ENCODE measurements around the gene ARID1B. TPM values are rescaled to one million over a fixed set of nuclear protein-coding genes. Genes with fewer than 3 reads are reported as not detected.
"Not testable (repeated sequence)": the region's sequence is repeated elsewhere in the genome, so short reads cannot be mapped to it uniquely, and the experiment has no call there.

ARID1B gene
- total RNA-seq, 1 donor from 2014 or later = 248 TPM

DNA sequence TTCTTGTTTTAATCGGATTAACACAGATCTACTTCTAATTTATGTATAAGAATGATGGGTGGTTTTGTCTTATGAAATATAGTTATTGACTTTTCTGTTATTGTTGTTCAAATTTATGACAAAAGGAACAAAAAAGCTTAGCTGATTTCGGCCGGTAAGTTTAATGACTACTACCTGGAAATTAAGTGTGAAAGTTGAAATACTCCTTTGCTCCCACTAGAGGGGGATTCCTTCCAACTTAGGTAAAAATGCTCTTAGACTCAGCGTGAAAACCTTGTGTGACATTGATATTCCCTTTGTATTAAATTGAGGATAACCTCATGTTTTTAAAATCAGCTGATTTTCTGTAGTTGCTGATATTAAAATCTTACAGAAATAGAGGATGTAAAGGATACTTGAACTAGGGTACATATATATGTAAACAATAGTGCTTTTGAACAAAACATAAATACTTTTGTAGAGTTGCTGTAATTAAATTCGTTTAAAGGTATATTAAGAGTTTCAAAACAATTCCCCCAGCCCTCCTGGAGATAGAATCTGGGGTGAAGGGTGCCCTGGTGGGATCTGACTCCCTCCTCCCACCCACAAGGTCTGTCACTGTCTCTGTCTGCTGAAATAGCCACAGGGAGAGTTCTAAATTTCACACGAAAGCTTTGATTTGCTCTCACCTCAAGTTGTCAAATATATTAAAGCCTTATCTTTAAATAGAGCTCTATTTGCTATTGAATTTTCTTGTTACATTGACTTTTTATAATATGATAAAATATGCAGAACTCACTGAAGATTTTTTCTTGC is 257.5 kb downstream of the ARID1B start:
- peaks cover 39% of the 10 kb centered on the region for H3K4me1 Mint-ChIP-seq
- TF ChIP-seq, protein P1, sequence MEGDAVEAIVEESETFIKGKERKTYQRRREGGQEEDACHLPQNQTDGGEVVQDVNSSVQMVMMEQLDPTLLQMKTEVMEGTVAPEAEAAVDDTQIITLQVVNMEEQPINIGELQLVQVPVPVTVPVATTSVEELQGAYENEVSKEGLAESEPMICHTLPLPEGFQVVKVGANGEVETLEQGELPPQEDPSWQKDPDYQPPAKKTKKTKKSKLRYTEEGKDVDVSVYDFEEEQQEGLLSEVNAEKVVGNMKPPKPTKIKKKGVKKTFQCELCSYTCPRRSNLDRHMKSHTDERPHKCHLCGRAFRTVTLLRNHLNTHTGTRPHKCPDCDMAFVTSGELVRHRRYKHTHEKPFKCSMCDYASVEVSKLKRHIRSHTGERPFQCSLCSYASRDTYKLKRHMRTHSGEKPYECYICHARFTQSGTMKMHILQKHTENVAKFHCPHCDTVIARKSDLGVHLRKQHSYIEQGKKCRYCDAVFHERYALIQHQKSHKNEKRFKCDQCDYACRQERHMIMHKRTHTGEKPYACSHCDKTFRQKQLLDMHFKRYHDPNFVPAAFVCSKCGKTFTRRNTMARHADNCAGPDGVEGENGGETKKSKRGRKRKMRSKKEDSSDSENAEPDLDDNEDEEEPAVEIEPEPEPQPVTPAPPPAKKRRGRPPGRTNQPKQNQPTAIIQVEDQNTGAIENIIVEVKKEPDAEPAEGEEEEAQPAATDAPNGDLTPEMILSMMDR (IDR thresholded peaks at IDR 0.05) = no peak
- peak; percentile 64 for ATAC-seq (ENCODE audit: low read depth)
- ChIA-PET CTCF (interaction anchor here (0.7 to 1.6 kb wide), 13 partner anchors 9 to 150 kb away, joined by 3 to 8 read pairs (median 3); no protein-coding TSS in a partner anchor), POLR2A (interaction anchor here (0.5 to 2.0 kb wide), 3 partner anchors 9 to 240 kb away, joined by 4 to 5 read pairs (median 4); no protein-coding TSS in a partner anchor)
- H3K36me3 Mint-ChIP-seq (ENCODE audit: low read depth) = peaks cover 9% of the 10 kb centered on the region
- peak overlapping the region; percentile 61 for H3K4me3 Mint-ChIP-seq
- intact Hi-C loops (cut with micrococcal nuclease) = loop anchor here (1.0 to 5.0 kb wide), 6 partner anchors 12 to 1707 kb away; no protein-coding TSS in a partner anchor
- no peaks in the 10 kb centered on the region for H3K27me3 Mint-ChIP-seq
- no peaks in the 10 kb centered on the region for H3K9me3 Mint-ChIP-seq
- no peak for DNase-seq
- H3K27ac Mint-ChIP-seq = peak overlapping the region; percentile 63

DNA sequence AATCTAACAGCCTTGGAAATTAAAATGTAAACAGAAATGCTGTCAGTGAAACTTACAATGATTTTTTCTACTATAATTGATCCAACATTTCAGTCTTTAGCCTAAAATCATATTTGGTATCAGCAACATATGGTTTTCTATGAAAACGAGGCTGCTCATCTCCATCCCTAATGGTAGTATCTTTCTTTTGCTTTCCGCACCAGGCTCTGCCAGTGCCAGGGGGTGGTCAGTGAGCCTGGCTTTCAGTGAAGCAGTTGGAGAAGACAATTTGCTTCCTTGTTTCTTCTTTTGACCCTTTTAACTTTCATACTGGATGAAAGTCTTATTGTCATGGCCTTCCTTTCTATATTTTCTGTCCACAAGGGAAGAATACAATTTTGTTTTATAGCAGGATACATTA is 258.4 kb downstream of the ARID1B start:
- intact Hi-C loops (cut with micrococcal nuclease) = loop anchor here (2.0 kb wide), 1 partner anchor 33 kb away; no protein-coding TSS in a partner anchor
- ChIA-PET CTCF (interaction anchor here (0.7 to 1.6 kb wide), 7 partner anchors 10 to 148 kb away, joined by 3 to 6 read pairs (median 3); no protein-coding TSS in a partner anchor), POLR2A (interaction anchor here (2.0 kb wide), 1 partner anchor 8 kb away, joined by 4 read pairs; no protein-coding TSS in a partner anchor)
- Mint-ChIP-seq H3K36me3 (ENCODE audit: low read depth) (peaks cover 12% of the 10 kb centered on the region), H3K27ac (no peak overlapping the region), H3K4me1 (peaks cover 31% of the 10 kb centered on the region), H3K27me3 (no peaks in the 10 kb centered on the region), H3K4me3 (no peak overlapping the region), H3K9me3 (no peaks in the 10 kb centered on the region)
- ATAC-seq (ENCODE audit: low read depth) = no peak
- TF ChIP-seq, protein P1 (IDR thresholded peaks at IDR 0.05) = no peak
- DNase-seq = no peak

DNA sequence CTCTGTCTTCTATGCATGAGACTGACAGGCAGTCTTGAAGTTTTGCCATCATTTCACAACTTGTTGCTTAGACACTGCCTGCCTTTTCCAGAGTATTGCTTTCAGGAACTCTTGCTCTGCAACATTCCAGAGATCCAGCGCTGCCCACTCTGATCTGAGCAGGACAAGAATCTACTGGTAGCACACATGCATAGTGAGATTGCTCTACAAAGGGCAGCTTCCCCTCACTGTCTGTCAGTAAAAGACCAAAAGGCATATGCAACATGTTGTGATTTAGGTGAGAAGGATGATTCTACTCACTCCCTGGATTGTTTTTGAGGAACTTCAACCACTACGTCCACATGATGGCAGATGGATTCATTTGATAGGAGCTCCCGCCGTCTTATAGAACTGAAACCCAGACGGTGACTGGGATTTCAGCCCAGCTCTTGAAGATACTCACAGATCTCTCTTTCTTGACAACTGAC is 259.1 kb downstream of the ARID1B start:
- ATAC-seq (ENCODE audit: low read depth) = no peak
- ChIA-PET POLR2A (interaction anchor here (0.6 kb wide), 1 partner anchor 256 kb away, joined by 3 read pairs; no protein-coding TSS in a partner anchor), CTCF (interaction anchor here (1.4 kb wide), 1 partner anchor 147 kb away, joined by 3 read pairs; no protein-coding TSS in a partner anchor)
- peaks cover 12% of the 10 kb centered on the region for H3K36me3 Mint-ChIP-seq (ENCODE audit: low read depth)
- TF ChIP-seq, protein P1 (IDR thresholded peaks at IDR 0.05) = no peak
- intact Hi-C loops (cut with micrococcal nuclease) = no loop called here
- no peaks in the 10 kb centered on the region for H3K27me3 Mint-ChIP-seq
- no peaks in the 10 kb centered on the region for H3K9me3 Mint-ChIP-seq
- H3K4me3 Mint-ChIP-seq = no peak overlapping the region
- H3K4me1 Mint-ChIP-seq = peaks cover 28% of the 10 kb centered on the region
- H3K27ac Mint-ChIP-seq = no peak overlapping the region
- DNase-seq = no peak

DNA sequence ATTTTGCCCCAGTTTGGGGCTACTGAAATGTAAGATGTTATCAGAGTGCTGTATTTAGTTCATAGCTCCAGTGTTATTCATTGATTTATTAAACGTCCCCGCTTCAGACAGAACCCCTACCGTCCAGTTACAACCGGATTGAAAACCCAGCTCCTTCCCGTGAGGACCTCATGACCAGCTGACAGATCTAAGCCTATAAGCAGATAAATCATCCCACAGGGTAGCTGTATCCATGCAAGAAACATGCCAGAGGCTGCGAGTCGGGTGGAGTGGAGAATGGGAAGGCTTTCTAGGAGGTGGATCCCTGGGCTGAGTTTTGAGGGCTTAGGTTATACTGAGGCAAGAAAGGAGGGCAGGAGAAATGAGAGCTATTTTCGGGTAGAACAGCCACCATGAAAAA is 260.0 kb downstream of the ARID1B start:
- H3K9me3 Mint-ChIP-seq = no peaks in the 10 kb centered on the region
- intact Hi-C loops (cut with micrococcal nuclease) = no loop called here
- H3K27me3 Mint-ChIP-seq = no peaks in the 10 kb centered on the region
- ChIA-PET POLR2A (interaction anchor here (0.6 kb wide), 1 partner anchor 115 kb away, joined by 3 read pairs; no protein-coding TSS in a partner anchor), CTCF (interaction anchor here (1.6 kb wide), 1 partner anchor 9 kb away, joined by 6 read pairs; no protein-coding TSS in a partner anchor)
- no peak overlapping the region for H3K27ac Mint-ChIP-seq
- ATAC-seq (ENCODE audit: low read depth) (no peak), DNase-seq (no peak)
- H3K36me3 Mint-ChIP-seq (ENCODE audit: low read depth) = peaks cover 19% of the 10 kb centered on the region
- no peak overlapping the region for H3K4me3 Mint-ChIP-seq
- H3K4me1 Mint-ChIP-seq = peaks cover 26% of the 10 kb centered on the region
- TF ChIP-seq, protein P1 (IDR thresholded peaks at IDR 0.05) = no peak

- POLR2A ChIA-PET = no interaction called here
- no peaks in the 10 kb centered on the region for H3K27me3 Mint-ChIP-seq
- DNase-seq (no peak), ATAC-seq (ENCODE audit: low read depth) (no peak)
- H3K4me1 Mint-ChIP-seq = peaks cover 14% of the 10 kb centered on the region
- no peak overlapping the region for H3K27ac Mint-ChIP-seq
- H3K4me3 Mint-ChIP-seq = no peak overlapping the region
- TF ChIP-seq, protein P1 (IDR thresholded peaks at IDR 0.05) = no peak
- intact Hi-C loops (cut with micrococcal nuclease) = no loop called here
- no peaks in the 10 kb centered on the region for H3K9me3 Mint-ChIP-seq
- CTCF ChIA-PET = no interaction called here
- peaks cover 24% of the 10 kb centered on the region for H3K36me3 Mint-ChIP-seq (ENCODE audit: low read depth)
Measured at GRCh38 chr6:157038610-157039009, 261.4 kb downstream of the ARID1B start.

- POLR2A ChIA-PET = interaction anchor here (0.7 kb wide), 1 partner anchor 264 kb away, joined by 8 read pairs; no protein-coding TSS in a partner anchor
- H3K9me3 Mint-ChIP-seq, H3K27ac Mint-ChIP-seq: not testable (repeated sequence)
Measured at GRCh38 chr6:157039639-157040038, 262.5 kb downstream of the ARID1B start.

More at GRCh38 chr6:157039639-157040038, 262.5 kb downstream of the ARID1B start:
- H3K4me1 Mint-ChIP-seq; DNase-seq; ATAC-seq (ENCODE audit: low read depth); intact Hi-C loops (cut with micrococcal nuclease); H3K4me3 Mint-ChIP-seq; H3K27me3 Mint-ChIP-seq; CTCF ChIA-PET: not testable (repeated sequence)
- H3K36me3 Mint-ChIP-seq (ENCODE audit: low read depth) = peaks cover 24% of the 10 kb centered on the region
